BLaER1 treated with 17β-estradiol and CSF1 and Interleukin-3, amounts not matched to agents 10 nM and 100 nM (cell line): ENCODE data around the gene SLC16A12.
"Not testable (repeated sequence)": the region's sequence is repeated elsewhere in the genome, so short reads cannot be mapped to it uniquely, and the experiment has no call there.

Source experiments
- H3K27ac ChIP-seq, 11 experiments: shearing (Covaris generic); formaldehyde crosslinking; 2 replicates each; pipeline ENCODE4 v1.8.1; 2022
- H3K27me3 ChIP-seq, 11 experiments: shearing (Covaris generic); formaldehyde crosslinking; 2 replicates each; pipeline ENCODE4 v1.8.1; 2022
- H3K36me3 ChIP-seq, 11 experiments: shearing (Covaris generic); formaldehyde crosslinking; 2 replicates each; pipeline ENCODE4 v1.8.1; 2022
- H3K4me1 ChIP-seq, 10 experiments: shearing (Covaris generic); formaldehyde crosslinking; 2 replicates each; pipeline ENCODE4 v1.8.1; 2022
- H3K4me2 ChIP-seq, 11 experiments: shearing (Covaris generic); formaldehyde crosslinking; 2 replicates each; pipeline ENCODE4 v1.8.1; 2022
- H3K4me3 ChIP-seq, 10 experiments: shearing (Covaris generic); formaldehyde crosslinking; 2 replicates each; pipeline ENCODE4 v1.8.1; 2022
- H3K9ac ChIP-seq, 11 experiments: shearing (Covaris generic); formaldehyde crosslinking; 2 replicates each; pipeline ENCODE4 v1.8.1; 2022
- H3K9me3 ChIP-seq, 11 experiments: shearing (Covaris generic); formaldehyde crosslinking; replicated peaks in 1 of 11; 2 replicates each; pipeline ENCODE4 v1.8.1; 2022
- H4K20me1 ChIP-seq, 11 experiments: shearing (Covaris generic); formaldehyde crosslinking; 2 replicates each; pipeline ENCODE4 v1.8.1; 2022
- Cebpa-rat ChIP-seq, 11 experiments: shearing (Covaris generic); IDR thresholded peaks; 2 replicates each; pipeline ENCODE4 v1.8.1; 2022

SLC16A12 gene

DNA sequence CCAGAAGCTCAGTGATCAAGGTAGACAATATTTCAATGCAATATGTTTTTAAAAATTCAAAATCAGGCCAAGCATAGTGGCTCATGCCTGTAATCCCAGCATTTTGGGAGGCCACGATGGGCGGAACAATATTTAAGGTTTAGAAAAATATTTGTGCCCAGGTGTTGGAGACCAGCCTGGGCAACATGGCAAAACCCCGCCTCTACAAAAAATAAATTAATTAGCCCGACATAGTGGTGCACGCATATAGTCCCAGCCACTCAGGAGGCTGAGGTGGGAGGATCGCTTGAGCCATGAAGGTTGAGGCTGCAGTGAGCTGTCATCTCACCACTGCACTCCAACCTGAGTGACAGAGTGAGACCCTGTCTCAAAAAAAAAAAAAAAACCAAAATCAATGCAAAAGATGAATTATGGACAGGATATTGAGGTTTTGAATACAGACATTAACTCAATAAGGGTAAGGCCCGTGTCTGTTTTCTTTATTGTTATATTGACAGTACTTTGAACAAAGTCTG, 121.9 kb downstream of the SLC16A12 start:
- Histone ChIP-seq H3K4me3 (peak overlapping the region; percentile 75 to 92 (median 84); a peak in 19 of 20 replicates), H3K9ac (peak overlapping the region; percentile 84 to 97 (median 93); a peak in 21 of 22 replicates), H4K20me1 (peaks cover 0 to 26% (median 0%) of the 10 kb centered on the region in 11 experiments; a peak in 8 of 22 replicates), H3K27me3 (no peaks in the 10 kb centered on the region), H3K27ac (peak overlapping the region in 10 of 11 experiments; percentile 84 to 98 (median 94); a peak in 18 of 22 replicates), H3K9me3 (peaks cover 6 to 13% (median 11%) of the 10 kb centered on the region in 11 experiments), H3K4me1 (peaks cover 36 to 59% (median 42%) of the 10 kb centered on the region in 10 experiments), H3K4me2 (peak overlapping the region; percentile 67 to 93 (median 83)), H3K36me3 (peaks cover 12 to 17% (median 14%) of the 10 kb centered on the region in 11 experiments; a peak in 21 of 22 replicates)
- TF ChIP-seq Cebpa-rat (IDR thresholded peaks at IDR 0.05), result no peak

- H3K4me1 ChIP-seq, result peaks cover 24 to 49% (median 31%) of the 10 kb centered on the region in 10 experiments
- H3K36me3 ChIP-seq, H3K27ac ChIP-seq, H3K9ac ChIP-seq, H3K27me3 ChIP-seq, H3K4me3 ChIP-seq: not testable (repeated sequence)
- H3K4me2 ChIP-seq, result peak overlapping the region in 2 of 11 experiments; percentile 81 to 90; a peak in 1 of 22 replicates
- peaks cover 0 to 14% (median 0%) of the 10 kb centered on the region in 11 experiments; a peak in 5 of 22 replicates for H4K20me1 ChIP-seq
- peaks cover 6 to 16% (median 11%) of the 10 kb centered on the region in 11 experiments for H3K9me3 ChIP-seq
These were observed 123.1 kb downstream of the SLC16A12 start for GRCh38 chr10:89412276-89412675.

DNA sequence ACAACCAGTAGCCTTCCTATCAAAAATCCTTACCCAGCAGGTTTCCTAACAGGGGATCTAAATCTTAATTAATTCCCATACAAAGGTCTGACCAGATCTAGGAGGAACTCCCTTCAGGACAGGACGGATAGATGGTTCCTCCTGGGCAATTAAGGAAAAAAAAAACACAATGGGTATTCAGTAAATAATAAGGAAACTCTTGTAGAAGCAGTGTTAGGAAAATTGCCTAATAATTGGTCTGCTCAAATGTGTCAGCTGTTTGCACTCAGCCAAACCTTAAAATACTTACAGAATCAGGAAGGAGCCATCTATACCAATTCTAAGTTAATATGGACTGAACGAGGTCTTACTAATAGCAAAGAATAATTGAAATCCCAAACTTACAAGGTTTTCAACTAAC, 124.3 kb downstream of the SLC16A12 start:
- not testable (repeated sequence) for H3K9ac ChIP-seq, H4K20me1 ChIP-seq, H3K27me3 ChIP-seq, H3K27ac ChIP-seq, H3K4me3 ChIP-seq
- Histone ChIP-seq H3K36me3 (peaks cover 0 to 12% (median 0%) of the 10 kb centered on the region in 11 experiments; a peak in 7 of 22 replicates), H3K4me2 (peak overlapping the region in 2 of 11 experiments; percentile 28 to 55; a peak in 3 of 22 replicates), H3K4me1 (peaks cover 17 to 43% (median 21%) of the 10 kb centered on the region in 10 experiments), H3K9me3 (peaks cover 9 to 26% (median 20%) of the 10 kb centered on the region in 11 experiments)

DNA sequence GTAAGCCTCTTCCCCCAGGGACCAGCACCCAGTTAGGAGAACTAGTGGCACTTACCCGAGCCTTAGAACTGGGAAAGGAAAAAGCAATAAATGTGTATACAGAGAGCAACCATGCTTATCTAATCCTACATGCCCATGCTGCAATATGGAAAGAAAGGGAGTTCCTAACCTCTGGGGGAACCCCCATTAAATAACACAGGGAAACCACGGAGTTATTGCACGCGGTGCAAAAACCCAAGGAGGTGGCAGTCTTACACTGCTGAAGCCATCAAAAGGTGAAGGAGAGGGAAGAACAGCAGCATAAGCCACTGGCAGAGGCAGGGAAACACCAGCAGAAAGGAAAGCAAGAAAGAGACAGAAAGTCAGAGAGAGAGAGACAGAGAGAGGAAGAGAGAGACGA, 124.8 kb downstream of the SLC16A12 start:
- Histone ChIP-seq H3K36me3 (peaks cover 0 to 14% (median 0%) of the 10 kb centered on the region in 11 experiments; a peak in 6 of 22 replicates), H3K4me2 (peak overlapping the region in 2 of 11 experiments; percentile 28 to 55; a peak in 5 of 22 replicates), H3K9me3 (peaks cover 9 to 28% (median 21%) of the 10 kb centered on the region in 11 experiments), H3K4me1 (peaks cover 11 to 37% (median 15%) of the 10 kb centered on the region in 10 experiments)
- H3K27ac ChIP-seq, H3K4me3 ChIP-seq, H4K20me1 ChIP-seq, H3K9ac ChIP-seq, H3K27me3 ChIP-seq: not testable (repeated sequence)

DNA sequence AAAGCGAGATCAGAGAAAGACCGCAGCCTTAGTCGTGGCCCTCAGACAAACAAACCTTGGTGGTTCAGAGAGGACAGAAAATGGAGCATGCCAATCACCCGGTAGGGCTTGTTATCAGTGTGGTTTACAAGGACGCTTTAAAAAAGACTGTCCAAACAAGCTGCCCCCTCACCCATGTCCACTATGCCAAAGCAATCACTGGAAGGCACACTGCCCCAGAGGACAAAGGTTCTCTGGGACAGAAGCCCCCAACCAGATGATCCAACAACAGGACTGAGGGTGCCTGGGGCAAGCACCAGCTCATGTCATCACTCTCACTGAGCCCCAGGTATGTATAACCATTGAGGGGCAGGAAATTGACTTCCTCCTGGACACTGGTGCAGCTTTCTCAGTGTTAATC, 126.1 kb downstream of the SLC16A12 start:
- not testable (repeated sequence) for H3K4me3 ChIP-seq, H3K9ac ChIP-seq, H3K27ac ChIP-seq, H3K4me2 ChIP-seq, H3K27me3 ChIP-seq, H4K20me1 ChIP-seq
- Histone ChIP-seq H3K36me3 (peaks cover 0 to 16% (median 0%) of the 10 kb centered on the region in 11 experiments; a peak in 9 of 22 replicates), H3K9me3 (peaks cover 9 to 28% (median 21%) of the 10 kb centered on the region in 11 experiments), H3K4me1 (peaks cover 9 to 35% (median 14%) of the 10 kb centered on the region in 10 experiments)

DNA sequence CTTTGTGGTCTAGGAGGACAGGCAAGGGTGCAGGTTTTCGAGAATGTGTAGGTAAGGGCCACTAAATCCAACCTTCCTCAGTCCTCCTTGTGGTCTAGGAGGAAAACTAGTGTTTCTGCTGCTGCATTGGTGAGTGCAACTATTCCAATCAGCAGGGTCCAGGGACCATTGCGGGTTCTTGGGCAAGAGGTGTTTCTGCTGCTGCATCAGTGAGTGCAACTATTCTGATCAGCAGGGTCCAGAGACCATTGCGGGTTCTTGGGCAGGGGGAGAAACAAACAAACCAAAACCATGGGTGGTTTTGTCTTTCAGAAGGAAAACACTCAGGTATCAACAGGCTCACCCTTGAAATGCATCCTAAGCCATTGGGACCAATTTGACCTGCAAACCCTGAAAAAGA, 127.6 kb downstream of the SLC16A12 start:
- H3K4me2 ChIP-seq, H3K27me3 ChIP-seq, H3K4me3 ChIP-seq, H3K27ac ChIP-seq, H4K20me1 ChIP-seq, H3K9ac ChIP-seq: not testable (repeated sequence)
- H3K9me3 ChIP-seq, result peaks cover 9 to 28% (median 21%) of the 10 kb centered on the region in 11 experiments
- peaks cover 0 to 23% (median 2%) of the 10 kb centered on the region in 10 experiments; a peak in 11 of 20 replicates for H3K4me1 ChIP-seq
- H3K36me3 ChIP-seq, result peaks cover 0 to 30% (median 9%) of the 10 kb centered on the region in 11 experiments; a peak in 14 of 22 replicates

DNA sequence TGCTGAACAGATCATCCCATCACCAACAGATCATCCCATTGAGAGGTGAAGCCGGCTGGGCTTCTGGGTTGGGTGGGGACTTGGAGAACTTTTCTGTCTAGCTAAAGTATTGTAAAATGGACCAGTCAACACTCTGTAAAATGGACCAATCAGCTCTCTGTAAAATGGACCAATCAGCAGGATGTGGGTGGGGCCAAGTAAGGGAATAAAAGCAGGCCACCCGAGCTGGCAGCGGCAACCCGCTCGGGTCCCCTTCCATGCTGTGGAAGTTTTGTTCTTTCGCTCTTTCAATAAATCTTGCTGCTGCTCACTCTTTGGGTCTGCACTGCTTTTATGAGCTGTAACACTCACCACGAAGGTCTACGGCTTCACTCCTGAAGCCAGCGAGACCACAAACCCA, 129.2 kb downstream of the SLC16A12 start:
- not testable (repeated sequence) for H3K4me3 ChIP-seq, H4K20me1 ChIP-seq, H3K27me3 ChIP-seq, H3K27ac ChIP-seq, H3K4me2 ChIP-seq, H3K9ac ChIP-seq
- peaks cover 0 to 15% (median 8%) of the 10 kb centered on the region in 11 experiments; a peak in 9 of 22 replicates for H3K9me3 ChIP-seq
- H3K36me3 ChIP-seq, result peaks cover 0 to 38% (median 16%) of the 10 kb centered on the region in 11 experiments; a peak in 14 of 22 replicates
- peaks cover 0 to 14% (median 0%) of the 10 kb centered on the region in 10 experiments; a peak in 5 of 20 replicates for H3K4me1 ChIP-seq

GRCh38 chr10:89404104-89405047, 131.0 kb downstream of the SLC16A12 start:
- no peak overlapping the region for H3K4me3 ChIP-seq
- H3K9ac ChIP-seq, result no peak overlapping the region
- peaks cover 0 to 38% (median 16%) of the 10 kb centered on the region in 11 experiments; a peak in 14 of 22 replicates for H3K36me3 ChIP-seq
- no peak overlapping the region for H3K27ac ChIP-seq
- H3K27me3 ChIP-seq, result no peaks in the 10 kb centered on the region
- no peaks in the 10 kb centered on the region for H3K4me1 ChIP-seq
- H3K9me3 ChIP-seq, result peaks cover 0 to 15% (median 8%) of the 10 kb centered on the region in 11 experiments; a peak in 7 of 22 replicates
- TF ChIP-seq Cebpa-rat (IDR thresholded peaks at IDR 0.05), result no peak
- H3K4me2 ChIP-seq, result no peak overlapping the region
- no peaks in the 10 kb centered on the region for H4K20me1 ChIP-seq

- Histone ChIP-seq H3K27me3 (no peaks in the 10 kb centered on the region), H3K4me1 (no peaks in the 10 kb centered on the region), H3K4me2 (no peak overlapping the region), H3K9me3 (peaks cover 0 to 19% (median 12%) of the 10 kb centered on the region in 11 experiments; a peak in 8 of 22 replicates), H3K36me3 (peaks cover 0 to 38% (median 16%) of the 10 kb centered on the region in 11 experiments; a peak in 14 of 22 replicates), H4K20me1 (no peaks in the 10 kb centered on the region), H3K9ac (no peak overlapping the region), H3K4me3 (no peak overlapping the region), H3K27ac (no peak overlapping the region)
- no peak for TF ChIP-seq Cebpa-rat (IDR thresholded peaks at IDR 0.05)
These were observed 132.4 kb downstream of the SLC16A12 start for GRCh38 chr10:89403043-89403442.
